Kidney (tissue), 14 donors: ENCODE measurements around the gene PPP6R2. TPM values are rescaled to one million over a fixed set of nuclear protein-coding genes. Genes with fewer than 3 reads are reported as not detected.
A peak's percentile ranks its signal among the peaks of the same experiment; 100 is the strongest.

Source experiments
- DNase-seq, 5 donors: peaks; one replicate each; pipeline ENCODE4 v3.0.0-alpha.2; 2013 to 2020
- FAIRE-seq: peaks from 2 replicates; lab custom pipeline; 2012; peaks lifted over from hg19 to GRCh38; lab: Jason Lieb, UNC
- H3K27ac ChIP-seq, 2 donors: one replicate each; pipeline ENCODE4 v1.7.0; 2013; ENCODE audit warnings: low read depth in 2 of 2, low read length in 2 of 2, inconsistent platforms in 1 of 2
- H3K27me3 ChIP-seq: one replicate; pipeline ENCODE4 v1.7.1; 2013; ENCODE audit warnings: low read length, inconsistent platforms; ENCODE audit not compliant: control insufficient read depth, insufficient read depth
- H3K36me3 ChIP-seq, 3 donors: one replicate each; pipeline versions ENCODE4 v1.7.0 to v1.7.1; 2013; ENCODE audit warnings: low read length in 3 of 3, control low read depth in 1 of 3, inconsistent platforms in 1 of 3; ENCODE audit not compliant: insufficient read depth in 3 of 3, control insufficient read depth in 2 of 3
- H3K4me1 ChIP-seq, 3 donors: one replicate each; pipeline versions ENCODE4 v1.7.0 to v1.7.1; 2013; ENCODE audit warnings: low read length in 3 of 3, inconsistent platforms in 1 of 3, low read depth in 1 of 3; ENCODE audit not compliant: control insufficient read depth in 2 of 3, insufficient read depth in 2 of 3
- H3K4me3 ChIP-seq, 3 donors: one replicate each; pipeline versions ENCODE4 v1.7.0 to v1.8.1; 2013; ENCODE audit warnings: low read length in 3 of 3, control low read depth in 1 of 3, inconsistent platforms in 1 of 3
- H3K9ac ChIP-seq, 3 donors: one replicate each; pipeline versions ENCODE4 v1.7.0 to v1.7.1; 2013; ENCODE audit warnings: low read length in 3 of 3, control low read depth in 1 of 3, inconsistent platforms in 1 of 3
- H3K9me3 ChIP-seq, 3 donors: one replicate each; pipeline versions ENCODE4 v1.7.0 to v1.7.1; 2013; ENCODE audit warnings: low read length in 3 of 3, control low read depth in 1 of 3, inconsistent platforms in 1 of 3; ENCODE audit not compliant: control insufficient read depth in 2 of 3, insufficient read depth in 1 of 3
- CTCF ChIP-seq: IDR thresholded peaks from 3 replicates; pipeline ENCODE4 v1.5.1; 2012; ENCODE audit warnings: mild to moderate bottlenecking, moderate library complexity, borderline replicate concordance; ENCODE audit not compliant: insufficient read depth; ENCODE audit errors: extremely low read depth
- intact Hi-C: fragments of 100-400 bp; cut with DNase I; formaldehyde crosslinking; loops from one replicate; pipeline ENCODE4 v1.11.1; 2022
- polyA plus RNA-seq: library from polyadenylated mRNA; stranded (reverse); fragments of 350-450 nt; fragmentation: Illumina TruSeq; extraction: RNeasy Lipid Tissue Mini Kit (QIAGEN cat#74804); gene quantifications from one replicate; pipeline ENCODE4 v1.2.3, GENCODE V29; 2014; ENCODE audit warnings: low read depth, low replicate concordance; ENCODE audit not compliant: insufficient read depth
- total RNA-seq: library from RNA; stranded (reverse); fragmentation: NEBNext Ultra II Directional; extraction: Animal tissue kit (Norgen Biotek cat#: 25700); gene quantifications from one replicate; pipeline ENCODE4 v1.2.1, GENCODE V29; 2021
- donor health status: control.
- donor health status: control.
- donor health status: control.
- donor health status: control.
- donor health status: control.
- donor health status: DM: yes; HTN: yes; CAD: no.
- donor health status: Normal renal cell carcinoma (clear cell type).

The PPP6R2 gene
- total and polyA plus RNA-seq, 2 donors from 2014 or later = 39.4 to 53.8 TPM

GRCh38 chr22:50400931-50401330 lies 57.8 kb downstream of the PPP6R2 start:
- H3K27ac ChIP-seq = no peak overlapping the region
- TF ChIP-seq CTCF = no peak
- no peaks in the 10 kb centered on the region for H3K27me3 ChIP-seq
- H3K9ac ChIP-seq = no peak overlapping the region
- intact Hi-C loops = no loop called here
- peaks cover 0 to 18% (median 12%) of the 10 kb centered on the region in 3 donors for H3K4me1 ChIP-seq
- no peak overlapping the region for H3K4me3 ChIP-seq
- H3K9me3 ChIP-seq = no peaks in the 10 kb centered on the region
- peaks cover 0 to 5% (median 4%) of the 10 kb centered on the region in 3 donors for H3K36me3 ChIP-seq
- DNase-seq = no peak
- FAIRE-seq = no peak

GRCh38 chr22:50401907-50402306 lies 58.8 kb downstream of the PPP6R2 start:
- TF ChIP-seq CTCF = no peak
- no peak overlapping the region for H3K9ac ChIP-seq
- no peak for FAIRE-seq
- H3K4me3 ChIP-seq = no peak overlapping the region
- H3K36me3 ChIP-seq = peaks cover 0 to 5% (median 4%) of the 10 kb centered on the region in 3 donors
- H3K27me3 ChIP-seq = no peaks in the 10 kb centered on the region
- no peaks in the 10 kb centered on the region for H3K9me3 ChIP-seq
- peaks cover 0 to 18% (median 9%) of the 10 kb centered on the region in 3 donors for H3K4me1 ChIP-seq
- intact Hi-C loops = no loop called here
- DNase-seq = no peak
- no peak overlapping the region for H3K27ac ChIP-seq

- Histone ChIP-seq H3K27ac (peak overlapping the region; percentile 3 to 63), H3K36me3 (peaks cover 0 to 12% (median 5%) of the 10 kb centered on the region in 3 donors)
- no peak for FAIRE-seq
These were observed 60.6 kb downstream of the PPP6R2 start for GRCh38 chr22:50403701-50404101.

More at GRCh38 chr22:50403701-50404101, 60.6 kb downstream of the PPP6R2 start:
- Histone ChIP-seq H3K9me3 (no peaks in the 10 kb centered on the region), H3K4me1 (peaks cover 0 to 16% (median 6%) of the 10 kb centered on the region in 3 donors), H3K27me3 (no peaks in the 10 kb centered on the region), H3K9ac (no peak overlapping the region), H3K4me3 (no peak overlapping the region)
- TF ChIP-seq CTCF = no peak
- peak in 4 of 5 donors; percentile 13 to 85 (median 38) for DNase-seq
- intact Hi-C loops = no loop called here
